HepG2 (cell line): ENCODE results near the gene SMCHD1.

Source experiments
- EP300 ChIP-seq, 3 experiments: sonication (generic) in 1 of 3; formaldehyde crosslinking in 1 of 3; IDR thresholded peaks; 2 replicates each; pipeline versions ENCODE4 v1.5.1 to v1.6.1; 2011 to 2020; ENCODE audit warnings: low read depth in 2 of 3, low read length in 2 of 3, borderline replicate concordance in 1 of 3, improper control_type of control experiment in 1 of 3, mild to moderate bottlenecking in 1 of 3, missing genetic modification reagents in 1 of 3, moderate library complexity in 1 of 3
- MEF2D ChIP-seq: sonication (generic); formaldehyde crosslinking; IDR thresholded peaks from 2 replicates; pipeline ENCODE4 v1.5.1; 2020; ENCODE audit warnings: mild to moderate bottlenecking, missing genetic modification reagents
- MNT ChIP-seq: fragments of 450-650 bp; IDR thresholded peaks from 2 replicates; pipeline ENCODE4 v1.6.1; 2016
- NR1H2 ChIP-seq: sonication (generic); formaldehyde crosslinking; IDR thresholded peaks from 2 replicates; pipeline ENCODE4 v1.8.1; 2022; ENCODE audit warnings: low read depth, missing genetic modification reagents, borderline replicate concordance
- ZNF383 ChIP-seq: sonication (generic); formaldehyde crosslinking; IDR thresholded peaks from 2 replicates; pipeline ENCODE4 v1.4.0; 2020; ENCODE audit warnings: missing genetic modification reagents, mild to moderate bottlenecking, borderline replicate concordance
- ZNF646 ChIP-seq: sonication (generic); formaldehyde crosslinking; IDR thresholded peaks from 2 replicates; pipeline ENCODE4 v1.9.0; 2021; ENCODE audit warnings: mild to moderate bottlenecking, missing genetic modification reagents
- ZSCAN29 ChIP-seq: sonication (generic); formaldehyde crosslinking; conservative IDR thresholded peaks from 2 replicates; pipeline ENCODE4 v1.4.0; 2020; ENCODE audit warnings: mild to moderate bottlenecking, missing genetic modification reagents
- TF ChIP-seq, protein P1 (sequence below): sonication (generic); formaldehyde crosslinking; IDR thresholded peaks from 2 replicates; pipeline ENCODE4 v1.5.0; 2020; ENCODE audit warnings: mild to moderate bottlenecking, missing genetic modification reagents, moderate library complexity
- TF ChIP-seq, protein P2 (sequence below): IDR thresholded peaks from 2 replicates; pipeline ENCODE4 v1.6.1; 2012; ENCODE audit warnings: inconsistent platforms
- TF ChIP-seq, protein P3 (sequence below): sonication (generic); formaldehyde crosslinking; IDR thresholded peaks from 2 replicates; pipeline ENCODE4 v1.5.1; 2020; ENCODE audit warnings: mild to moderate bottlenecking, missing genetic modification reagents, borderline replicate concordance

DNA sequence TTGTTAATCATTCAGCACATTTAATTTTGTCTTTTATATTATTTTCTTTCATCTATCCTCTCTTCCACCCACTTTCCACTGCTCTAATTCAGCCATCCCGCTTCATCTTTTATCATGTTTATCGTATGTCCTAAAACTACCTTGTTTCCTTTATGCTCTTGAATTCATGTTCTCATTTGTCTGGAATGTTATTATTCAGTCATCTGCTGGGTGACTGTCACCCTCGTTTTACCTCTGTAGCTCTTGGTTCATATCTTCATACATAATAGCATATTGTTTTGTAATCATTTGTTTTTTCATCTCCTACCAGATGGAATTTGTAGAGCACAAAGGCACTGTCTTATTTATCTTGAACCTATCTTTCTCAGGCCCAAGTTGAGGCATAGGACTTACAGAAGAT is 37.0 kb downstream of the SMCHD1 start:
- TF ChIP-seq, protein P1, sequence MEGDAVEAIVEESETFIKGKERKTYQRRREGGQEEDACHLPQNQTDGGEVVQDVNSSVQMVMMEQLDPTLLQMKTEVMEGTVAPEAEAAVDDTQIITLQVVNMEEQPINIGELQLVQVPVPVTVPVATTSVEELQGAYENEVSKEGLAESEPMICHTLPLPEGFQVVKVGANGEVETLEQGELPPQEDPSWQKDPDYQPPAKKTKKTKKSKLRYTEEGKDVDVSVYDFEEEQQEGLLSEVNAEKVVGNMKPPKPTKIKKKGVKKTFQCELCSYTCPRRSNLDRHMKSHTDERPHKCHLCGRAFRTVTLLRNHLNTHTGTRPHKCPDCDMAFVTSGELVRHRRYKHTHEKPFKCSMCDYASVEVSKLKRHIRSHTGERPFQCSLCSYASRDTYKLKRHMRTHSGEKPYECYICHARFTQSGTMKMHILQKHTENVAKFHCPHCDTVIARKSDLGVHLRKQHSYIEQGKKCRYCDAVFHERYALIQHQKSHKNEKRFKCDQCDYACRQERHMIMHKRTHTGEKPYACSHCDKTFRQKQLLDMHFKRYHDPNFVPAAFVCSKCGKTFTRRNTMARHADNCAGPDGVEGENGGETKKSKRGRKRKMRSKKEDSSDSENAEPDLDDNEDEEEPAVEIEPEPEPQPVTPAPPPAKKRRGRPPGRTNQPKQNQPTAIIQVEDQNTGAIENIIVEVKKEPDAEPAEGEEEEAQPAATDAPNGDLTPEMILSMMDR (CRISPR knock-in tag) = no peak
- no peak for TF ChIP-seq ZNF383 (CRISPR knock-in tag)
- TF ChIP-seq MEF2D (CRISPR knock-in tag) = no peak
- no peak for TF ChIP-seq MNT
- TF ChIP-seq EP300 (IDR thresholded peaks at IDR 0.05; ENCODE audit: low read depth in 2 of 2, low read length in 2 of 2) = no peak
- no peak for TF ChIP-seq EP300 (CRISPR knock-in tag; IDR thresholded peaks at IDR 0.05; ENCODE audit: borderline replicate concordance)
- TF ChIP-seq, protein P2, sequence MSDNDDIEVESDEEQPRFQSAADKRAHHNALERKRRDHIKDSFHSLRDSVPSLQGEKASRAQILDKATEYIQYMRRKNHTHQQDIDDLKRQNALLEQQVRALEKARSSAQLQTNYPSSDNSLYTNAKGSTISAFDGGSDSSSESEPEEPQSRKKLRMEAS = no peak
- no peak for TF ChIP-seq NR1H2
- TF ChIP-seq ZSCAN29 (CRISPR knock-in tag) = no peak
- no peak for TF ChIP-seq ZNF646 (CRISPR knock-in tag)
- TF ChIP-seq, protein P3, sequence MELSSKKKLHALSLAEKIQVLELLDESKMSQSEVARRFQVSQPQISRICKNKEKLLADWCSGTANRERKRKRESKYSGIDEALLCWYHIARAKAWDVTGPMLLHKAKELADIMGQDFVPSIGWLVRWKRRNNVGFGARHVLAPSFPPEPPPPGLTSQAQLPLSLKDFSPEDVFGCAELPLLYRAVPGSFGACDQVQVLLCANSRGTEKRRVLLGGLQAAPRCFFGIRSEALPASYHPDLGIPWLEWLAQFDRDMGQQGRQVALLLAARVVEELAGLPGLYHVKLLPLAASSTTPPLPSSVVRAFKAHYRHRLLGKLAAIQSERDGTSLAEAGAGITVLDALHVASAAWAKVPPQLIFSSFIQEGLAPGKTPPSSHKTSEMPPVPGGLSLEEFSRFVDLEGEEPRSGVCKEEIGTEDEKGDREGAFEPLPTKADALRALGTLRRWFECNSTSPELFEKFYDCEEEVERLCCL (CRISPR knock-in tag) = no peak
